ENCODE data around the gene ZBTB33. TPM values are rescaled to one million over a fixed set of nuclear protein-coding genes. Genes with fewer than 3 reads are reported as not detected.

The ZBTB33 gene
- total and polyA plus RNA-seq, 2 of the 13 experiments (the other 11 are each of a cell fraction or from before 2014, with no cell fraction given), result 6.5 to 20.2 TPM

DNA sequence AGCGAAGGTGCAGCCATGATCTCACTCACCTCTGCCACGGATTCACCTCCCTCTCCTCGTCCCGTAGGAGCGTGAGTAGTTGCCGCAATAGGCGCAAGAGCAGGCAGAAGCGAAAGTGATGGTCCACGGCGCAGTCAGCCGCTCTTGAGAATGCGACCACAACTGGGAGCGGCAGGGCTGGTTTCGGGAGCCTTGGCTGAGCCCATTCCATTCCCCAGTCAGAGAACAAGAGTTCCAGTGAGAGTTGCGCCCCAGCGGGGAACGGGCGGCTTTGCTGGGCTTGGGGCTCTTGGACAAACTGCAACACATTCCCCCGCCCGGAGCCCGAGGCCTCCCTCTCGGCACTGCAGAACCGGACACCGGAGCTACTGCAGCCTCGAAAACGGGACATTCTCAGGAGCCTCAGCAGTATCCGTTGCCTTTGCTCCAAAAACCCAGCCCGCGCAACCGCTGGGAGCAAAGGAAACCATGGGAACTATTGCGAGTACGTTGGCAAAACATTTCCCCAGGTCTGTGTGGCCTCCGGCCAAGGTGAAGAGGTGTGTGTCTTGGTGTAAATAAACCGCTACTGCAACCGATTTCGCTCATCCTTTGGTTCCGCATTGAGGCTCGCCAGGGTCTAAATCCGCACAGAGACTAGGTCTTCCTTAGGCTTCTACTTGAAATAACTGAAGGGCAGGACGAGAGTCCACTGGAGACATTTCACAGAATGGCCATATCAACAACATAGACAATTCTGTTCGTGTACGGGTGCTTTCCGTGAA lies 5.7 kb upstream of the ZBTB33 start (continued):
- TF ChIP-seq, protein P1, sequence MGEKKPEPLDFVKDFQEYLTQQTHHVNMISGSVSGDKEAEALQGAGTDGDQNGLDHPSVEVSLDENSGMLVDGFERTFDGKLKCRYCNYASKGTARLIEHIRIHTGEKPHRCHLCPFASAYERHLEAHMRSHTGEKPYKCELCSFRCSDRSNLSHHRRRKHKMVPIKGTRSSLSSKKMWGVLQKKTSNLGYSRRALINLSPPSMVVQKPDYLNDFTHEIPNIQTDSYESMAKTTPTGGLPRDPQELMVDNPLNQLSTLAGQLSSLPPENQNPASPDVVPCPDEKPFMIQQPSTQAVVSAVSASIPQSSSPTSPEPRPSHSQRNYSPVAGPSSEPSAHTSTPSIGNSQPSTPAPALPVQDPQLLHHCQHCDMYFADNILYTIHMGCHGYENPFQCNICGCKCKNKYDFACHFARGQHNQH (CRISPR knock-in tag; IDR thresholded peaks at IDR 0.05), result peak; percentile 23; the same call in 1 of the 2 replicates
- TF ChIP-seq FOXM1 (CRISPR knock-in tag; IDR thresholded peaks at IDR 0.05) (no peak), RNF219 (CRISPR knock-in tag; IDR thresholded peaks at IDR 0.05) (no peak), ZNF12 (CRISPR knock-in tag; IDR thresholded peaks at IDR 0.05) (no peak), HMGXB3 (CRISPR knock-in tag; IDR thresholded peaks at IDR 0.05; ENCODE audit: borderline replicate concordance) (0 out of 2 replicates have a peak, but pooled peaks have one; percentile 50), ZNF205 (CRISPR knock-in tag; IDR thresholded peaks at IDR 0.05) (peak; percentile 35; the same call in 1 of the 2 replicates), ZBTB44 (CRISPR knock-in tag; IDR thresholded peaks at IDR 0.05) (no peak), ERF (CRISPR knock-in tag; IDR thresholded peaks at IDR 0.05) (peak; percentile 69; the same call in 1 of the 2 replicates), HDAC1 (CRISPR knock-in tag; IDR thresholded peaks at IDR 0.05) (peak; percentile 69), RFX3 (CRISPR knock-in tag; IDR thresholded peaks at IDR 0.05) (peak; percentile 64), EP300 (IDR thresholded peaks at IDR 0.05; ENCODE audit: low read depth in 2 of 2, low read length in 2 of 2) (0 out of 4 replicates have a peak, but pooled peaks have one; percentile 23 to 27), EP300 (CRISPR knock-in tag; IDR thresholded peaks at IDR 0.05; ENCODE audit: borderline replicate concordance) (no peak; the same call in 1 of the 2 replicates), ZNF235 (CRISPR knock-in tag; IDR thresholded peaks at IDR 0.05; ENCODE audit: borderline replicate concordance) (no peak), YEATS2 (CRISPR knock-in tag; IDR thresholded peaks at IDR 0.05; ENCODE audit: borderline replicate concordance) (peak; percentile 76; the same call in 1 of the 2 replicates)
- TF ChIP-seq, protein P2, sequence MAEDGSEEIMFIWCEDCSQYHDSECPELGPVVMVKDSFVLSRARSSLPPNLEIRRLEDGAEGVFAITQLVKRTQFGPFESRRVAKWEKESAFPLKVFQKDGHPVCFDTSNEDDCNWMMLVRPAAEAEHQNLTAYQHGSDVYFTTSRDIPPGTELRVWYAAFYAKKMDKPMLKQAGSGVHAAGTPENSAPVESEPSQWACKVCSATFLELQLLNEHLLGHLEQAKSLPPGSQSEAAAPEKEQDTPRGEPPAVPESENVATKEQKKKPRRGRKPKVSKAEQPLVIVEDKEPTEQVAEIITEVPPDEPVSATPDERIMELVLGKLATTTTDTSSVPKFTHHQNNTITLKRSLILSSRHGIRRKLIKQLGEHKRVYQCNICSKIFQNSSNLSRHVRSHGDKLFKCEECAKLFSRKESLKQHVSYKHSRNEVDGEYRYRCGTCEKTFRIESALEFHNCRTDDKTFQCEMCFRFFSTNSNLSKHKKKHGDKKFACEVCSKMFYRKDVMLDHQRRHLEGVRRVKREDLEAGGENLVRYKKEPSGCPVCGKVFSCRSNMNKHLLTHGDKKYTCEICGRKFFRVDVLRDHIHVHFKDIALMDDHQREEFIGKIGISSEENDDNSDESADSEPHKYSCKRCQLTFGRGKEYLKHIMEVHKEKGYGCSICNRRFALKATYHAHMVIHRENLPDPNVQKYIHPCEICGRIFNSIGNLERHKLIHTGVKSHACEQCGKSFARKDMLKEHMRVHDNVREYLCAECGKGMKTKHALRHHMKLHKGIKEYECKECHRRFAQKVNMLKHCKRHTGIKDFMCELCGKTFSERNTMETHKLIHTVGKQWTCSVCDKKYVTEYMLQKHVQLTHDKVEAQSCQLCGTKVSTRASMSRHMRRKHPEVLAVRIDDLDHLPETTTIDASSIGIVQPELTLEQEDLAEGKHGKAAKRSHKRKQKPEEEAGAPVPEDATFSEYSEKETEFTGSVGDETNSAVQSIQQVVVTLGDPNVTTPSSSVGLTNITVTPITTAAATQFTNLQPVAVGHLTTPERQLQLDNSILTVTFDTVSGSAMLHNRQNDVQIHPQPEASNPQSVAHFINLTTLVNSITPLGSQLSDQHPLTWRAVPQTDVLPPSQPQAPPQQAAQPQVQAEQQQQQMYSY (CRISPR knock-in tag; IDR thresholded peaks at IDR 0.05), result no peak

Data from HepG2 (cell line).